Measurements from ENCODE around the gene ZNF385B. TPM values are rescaled to one million over a fixed set of nuclear protein-coding genes. Genes with fewer than 3 reads are reported as not detected.

ZNF385B gene
- total RNA-seq, 3 donors from 2014 or later (not counting 1 experiment from before 2014, with no cell fraction given) = 0.54 TPM; not detected in 2

GRCh38 chr2:179645047-179645446, 216.4 kb downstream of the ZNF385B start:
- Mint-ChIP-seq H3K36me3 (no peaks in the 10 kb centered on the region), H3K27ac (no peak overlapping the region), H3K4me1 (no peaks in the 10 kb centered on the region), H3K9me3 (peaks cover 0 to 4% of the 10 kb centered on the region in 2 donors), H3K27me3 (ENCODE audit: low read depth in 2 of 2) (no peaks in the 10 kb centered on the region), H3K4me3 (no peak overlapping the region)
- H3K27me3 ChIP-seq (ENCODE audit: control insufficient read depth, insufficient read depth, low read length) = no peaks in the 10 kb centered on the region
- no peak for ATAC-seq
- TF ChIP-seq CTCF (IDR thresholded peaks at IDR 0.05) = no peak
- DNase-seq = no peak
- H3K4me1 ChIP-seq (ENCODE audit: control insufficient read depth, insufficient read depth, low read length) = no peaks in the 10 kb centered on the region
- no peaks in the 10 kb centered on the region for H3K9me3 ChIP-seq (ENCODE audit: control insufficient read depth, insufficient read depth, low read length)
- no peaks in the 10 kb centered on the region for H3K36me3 ChIP-seq (ENCODE audit: control insufficient read depth, insufficient read depth, low read length)
- H3K4me3 ChIP-seq (ENCODE audit: low read length) = no peak overlapping the region
- intact Hi-C loops (cut with micrococcal nuclease) = no loop called here
- no peak overlapping the region for H3K27ac ChIP-seq (ENCODE audit: low read length)
- 100% methylated on average over 2 of the region's 2 CpGs for WGBS (ENCODE audit: insufficient coverage)

DNA sequence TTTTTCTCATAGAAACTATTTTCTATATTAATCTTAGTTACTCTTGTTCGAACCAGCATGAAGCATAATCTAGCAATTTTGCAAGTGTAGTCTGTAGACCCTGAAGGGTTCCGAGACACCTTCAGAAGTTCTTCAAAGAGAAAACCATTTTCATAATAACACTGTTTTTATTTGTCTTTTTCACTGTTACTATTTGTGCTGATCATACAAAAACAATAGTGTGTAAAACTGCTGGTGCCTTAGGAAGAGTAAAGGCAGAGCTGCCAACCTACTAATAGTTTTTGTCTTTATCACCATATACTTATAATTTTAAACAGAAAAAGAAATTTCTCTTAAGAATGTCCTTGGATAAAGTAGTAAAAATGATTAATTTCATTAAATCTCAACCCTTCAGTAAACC, 218.9 kb downstream of the ZNF385B start:
- DNase-seq (no peak), ATAC-seq (no peak)
- TF ChIP-seq CTCF (IDR thresholded peaks at IDR 0.05) = no peak
- Histone ChIP-seq H3K4me1 (ENCODE audit: control insufficient read depth, insufficient read depth, low read length) (no peaks in the 10 kb centered on the region), H3K27ac (ENCODE audit: low read length) (no peak overlapping the region), H3K36me3 (ENCODE audit: control insufficient read depth, insufficient read depth, low read length) (no peaks in the 10 kb centered on the region), H3K27me3 (ENCODE audit: control insufficient read depth, insufficient read depth, low read length) (no peaks in the 10 kb centered on the region), H3K9me3 (ENCODE audit: control insufficient read depth, insufficient read depth, low read length) (no peaks in the 10 kb centered on the region), H3K4me3 (ENCODE audit: low read length) (no peak overlapping the region)
- Mint-ChIP-seq H3K36me3 (no peaks in the 10 kb centered on the region), H3K27me3 (ENCODE audit: low read depth in 2 of 2) (no peaks in the 10 kb centered on the region), H3K27ac (no peak overlapping the region), H3K4me1 (no peaks in the 10 kb centered on the region), H3K4me3 (no peak overlapping the region), H3K9me3 (peaks cover 0 to 9% of the 10 kb centered on the region in 2 donors)
- 89% methylated on average over 2 of the region's 2 CpGs for WGBS (ENCODE audit: insufficient coverage)
- intact Hi-C loops (cut with micrococcal nuclease) = no loop called here

- Histone ChIP-seq H3K4me1 (ENCODE audit: control insufficient read depth, insufficient read depth, low read length) (no peaks in the 10 kb centered on the region), H3K27me3 (ENCODE audit: control insufficient read depth, insufficient read depth, low read length) (no peaks in the 10 kb centered on the region), H3K27ac (ENCODE audit: low read length) (no peak overlapping the region), H3K9me3 (ENCODE audit: control insufficient read depth, insufficient read depth, low read length) (no peaks in the 10 kb centered on the region), H3K4me3 (ENCODE audit: low read length) (no peak overlapping the region), H3K36me3 (ENCODE audit: control insufficient read depth, insufficient read depth, low read length) (no peaks in the 10 kb centered on the region)
- no peaks in the 10 kb centered on the region for H3K27me3 Mint-ChIP-seq (ENCODE audit: low read depth in 2 of 2)
- no peak overlapping the region for H3K4me3 Mint-ChIP-seq
- H3K36me3 Mint-ChIP-seq = no peaks in the 10 kb centered on the region
- intact Hi-C loops (cut with micrococcal nuclease) = no loop called here
- H3K9me3 Mint-ChIP-seq = peaks cover 4 to 6% of the 10 kb centered on the region in 2 donors
- H3K4me1 Mint-ChIP-seq = no peaks in the 10 kb centered on the region
- no peak overlapping the region for H3K27ac Mint-ChIP-seq
- no CpG with 5 or more reads among the region's 2 CpGs for WGBS (ENCODE audit: insufficient coverage)
- ATAC-seq (no peak), DNase-seq (no peak)
- no peak for TF ChIP-seq CTCF (IDR thresholded peaks at IDR 0.05)
Observed at GRCh38 chr2:179636995-179637394, 224.4 kb downstream of the ZNF385B start.
